ENCODE results near the gene USP9X.
"Not testable (repeated sequence)": the region's sequence is repeated elsewhere in the genome, so short reads cannot be mapped to it uniquely, and the experiment has no call there.

Gene USP9X

GRCh38 chrX:41047878-41048534 is 37.2 kb upstream of the USP9X start:
- H3K36me3 ChIP-seq (ENCODE audit: insufficient read depth, insufficient read length, low read length): no peaks in the 10 kb centered on the region
- no peak overlapping the region for H3K4me3 ChIP-seq (ENCODE audit: insufficient read length, low read depth)
- H3K9me3 ChIP-seq (ENCODE audit: insufficient read depth, low read length): no peaks in the 10 kb centered on the region
- peaks cover 2% of the 10 kb centered on the region for H3K4me1 ChIP-seq (ENCODE audit: insufficient read depth, insufficient read length)
- H3K9ac ChIP-seq (ENCODE audit: insufficient read length, low read depth): no peak overlapping the region
- TF ChIP-seq SUZ12 (IDR thresholded peaks at IDR 0.05; ENCODE audit: extremely low read depth, insufficient read depth, insufficient read length) (no peak), ZNF274 (IDR thresholded peaks at IDR 0.05; ENCODE audit: low read depth, low read length) (no peak), YY1 (IDR thresholded peaks at IDR 0.05; ENCODE audit: insufficient read depth, insufficient read length) (no peak)
- no peak for DNase-seq (ENCODE audit: low read depth, low spot score)
- no peaks in the 10 kb centered on the region for H3K27me3 ChIP-seq (ENCODE audit: insufficient read depth, insufficient read length)

DNA sequence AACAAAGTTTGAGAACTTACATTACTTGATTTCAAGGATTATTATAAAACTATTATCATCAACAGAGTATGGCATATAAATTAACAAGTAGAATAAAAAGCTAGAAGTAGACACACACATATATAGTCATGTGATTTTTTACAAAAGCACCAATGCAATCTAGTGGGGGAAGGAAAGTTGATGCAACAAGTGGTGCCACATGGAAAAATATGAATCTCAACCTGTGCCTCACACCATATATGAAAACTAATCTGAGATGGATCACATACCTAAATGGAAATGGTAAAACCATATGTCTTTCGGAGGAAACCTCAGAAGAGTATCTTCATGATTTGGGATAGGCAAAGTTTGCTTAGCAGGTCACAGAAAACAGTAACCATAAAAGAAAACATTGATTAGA is 34.9 kb upstream of the USP9X start:
- H3K4me3 ChIP-seq (ENCODE audit: insufficient read length, low read depth): no peak overlapping the region
- H3K4me1 ChIP-seq (ENCODE audit: insufficient read depth, insufficient read length): peaks cover 2% of the 10 kb centered on the region
- no peaks in the 10 kb centered on the region for H3K36me3 ChIP-seq (ENCODE audit: insufficient read depth, insufficient read length, low read length)
- H3K27me3 ChIP-seq (ENCODE audit: insufficient read depth, insufficient read length): no peaks in the 10 kb centered on the region
- no peak overlapping the region for H3K9ac ChIP-seq (ENCODE audit: insufficient read length, low read depth)
- no peak for TF ChIP-seq ZNF274 (IDR thresholded peaks at IDR 0.05; ENCODE audit: low read depth, low read length)
- no peak for TF ChIP-seq SUZ12 (IDR thresholded peaks at IDR 0.05; ENCODE audit: extremely low read depth, insufficient read depth, insufficient read length)
- TF ChIP-seq YY1 (IDR thresholded peaks at IDR 0.05; ENCODE audit: insufficient read depth, insufficient read length): no peak
- H3K9me3 ChIP-seq (ENCODE audit: insufficient read depth, low read length): no peaks in the 10 kb centered on the region
- DNase-seq (ENCODE audit: low read depth, low spot score): no peak

DNA sequence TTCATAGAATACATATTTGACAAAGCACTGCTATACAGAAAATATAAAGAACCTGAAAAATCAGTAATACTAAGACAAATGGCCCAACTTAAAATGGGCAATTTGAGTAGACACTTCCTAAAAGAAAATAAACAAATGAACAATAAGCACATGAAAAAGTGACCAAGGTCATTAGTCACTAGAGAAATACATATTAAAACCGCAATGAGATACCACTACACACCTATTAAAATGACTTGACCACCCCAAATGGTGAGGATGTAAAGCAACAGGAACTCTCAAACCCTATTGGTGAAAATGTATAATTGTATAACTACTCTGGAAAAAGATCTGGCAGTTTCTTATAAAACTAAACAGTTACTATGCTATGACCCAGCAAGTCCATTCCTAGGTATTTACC is 34.0 kb upstream of the USP9X start:
- Histone ChIP-seq H3K4me1 (ENCODE audit: insufficient read depth, insufficient read length) (peaks cover 2% of the 10 kb centered on the region), H3K9ac (ENCODE audit: insufficient read length, low read depth) (no peak overlapping the region), H3K9me3 (ENCODE audit: insufficient read depth, low read length) (no peaks in the 10 kb centered on the region), H3K27me3 (ENCODE audit: insufficient read depth, insufficient read length) (no peaks in the 10 kb centered on the region), H3K4me3 (ENCODE audit: insufficient read length, low read depth) (no peak overlapping the region), H3K36me3 (ENCODE audit: insufficient read depth, insufficient read length, low read length) (no peaks in the 10 kb centered on the region)
- no peak for TF ChIP-seq ZNF274 (IDR thresholded peaks at IDR 0.05; ENCODE audit: low read depth, low read length)
- no peak for TF ChIP-seq YY1 (IDR thresholded peaks at IDR 0.05; ENCODE audit: insufficient read depth, insufficient read length)
- no peak for TF ChIP-seq SUZ12 (IDR thresholded peaks at IDR 0.05; ENCODE audit: extremely low read depth, insufficient read depth, insufficient read length)
- no peak for DNase-seq (ENCODE audit: low read depth, low spot score)

DNA sequence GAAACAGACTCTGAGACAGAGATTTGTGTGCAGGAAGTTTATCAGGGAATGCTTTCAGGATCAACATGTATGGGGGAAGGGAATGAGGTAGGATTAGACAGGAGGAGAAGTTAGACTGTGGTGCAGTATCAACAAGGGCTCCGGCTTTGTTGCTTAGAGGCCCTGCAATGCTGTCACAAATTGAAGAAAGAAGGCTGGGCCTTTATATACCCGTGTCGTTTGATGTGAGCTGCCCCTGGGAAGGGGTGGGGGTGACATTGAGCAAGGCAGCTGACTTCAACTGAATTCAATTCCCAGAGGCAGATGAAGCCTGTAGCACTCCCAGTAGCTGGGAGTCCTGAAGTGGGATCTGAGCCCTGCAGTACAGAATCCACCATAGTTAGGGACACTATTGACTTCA is 29.5 kb upstream of the USP9X start:
- no peaks in the 10 kb centered on the region for H3K36me3 ChIP-seq (ENCODE audit: insufficient read depth, insufficient read length, low read length)
- DNase-seq (ENCODE audit: low read depth, low spot score): no peak
- no peaks in the 10 kb centered on the region for H3K4me1 ChIP-seq (ENCODE audit: insufficient read depth, insufficient read length)
- H3K9ac ChIP-seq (ENCODE audit: insufficient read length, low read depth): no peak overlapping the region
- TF ChIP-seq ZNF274 (IDR thresholded peaks at IDR 0.05; ENCODE audit: low read depth, low read length): no peak
- no peak for TF ChIP-seq YY1 (IDR thresholded peaks at IDR 0.05; ENCODE audit: insufficient read depth, insufficient read length)
- no peak for TF ChIP-seq SUZ12 (IDR thresholded peaks at IDR 0.05; ENCODE audit: extremely low read depth, insufficient read depth, insufficient read length)
- H3K9me3 ChIP-seq (ENCODE audit: insufficient read depth, low read length): no peaks in the 10 kb centered on the region
- H3K4me3 ChIP-seq (ENCODE audit: insufficient read length, low read depth): no peak overlapping the region
- H3K27me3 ChIP-seq (ENCODE audit: insufficient read depth, insufficient read length): no peaks in the 10 kb centered on the region

DNA sequence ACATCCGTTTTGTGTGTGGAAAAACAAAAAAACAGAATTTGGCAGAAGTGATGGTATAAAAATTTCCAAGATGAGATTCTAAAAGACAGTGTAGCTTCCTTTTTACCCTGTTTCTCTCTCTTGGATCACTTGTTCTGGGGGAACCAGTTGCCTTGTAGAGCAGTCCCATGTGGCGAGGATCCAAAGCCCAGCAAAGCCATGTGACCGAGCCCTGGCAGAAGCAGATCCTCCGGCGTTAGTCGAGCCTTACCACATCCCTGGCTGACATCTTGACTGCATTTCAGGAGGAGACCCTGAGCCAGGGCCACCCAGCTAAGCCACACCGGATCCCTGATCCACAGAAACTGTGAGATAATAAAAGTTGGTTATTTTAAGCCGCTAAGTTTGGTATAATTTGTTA is 22.0 kb upstream of the USP9X start:
- H3K9me3 ChIP-seq (ENCODE audit: insufficient read depth, low read length); DNase-seq (ENCODE audit: low read depth, low spot score); H3K36me3 ChIP-seq (ENCODE audit: insufficient read depth, insufficient read length, low read length); H3K4me1 ChIP-seq (ENCODE audit: insufficient read depth, insufficient read length); H3K9ac ChIP-seq (ENCODE audit: insufficient read length, low read depth); H3K27me3 ChIP-seq (ENCODE audit: insufficient read depth, insufficient read length); H3K4me3 ChIP-seq (ENCODE audit: insufficient read length, low read depth): not testable (repeated sequence)

DNA sequence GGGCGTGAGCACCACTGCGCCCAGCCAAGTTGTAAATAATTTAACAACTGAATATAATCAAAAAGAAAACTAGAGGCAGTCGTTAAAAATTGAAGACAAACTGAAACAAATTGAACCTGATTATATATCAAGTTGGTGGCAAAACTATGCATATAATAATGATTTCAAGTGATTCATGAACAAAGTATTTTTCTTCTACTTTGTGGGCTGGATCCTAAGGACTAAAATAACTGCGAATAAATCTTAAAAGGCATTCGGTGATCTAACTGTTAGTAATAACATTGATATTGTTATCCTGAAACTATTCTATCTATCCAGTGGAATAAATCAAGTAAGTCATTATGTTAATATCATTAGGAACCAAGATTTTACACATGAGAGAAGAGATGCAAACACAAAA is 21.2 kb upstream of the USP9X start:
- H3K27me3 ChIP-seq (ENCODE audit: insufficient read depth, insufficient read length): no peaks in the 10 kb centered on the region
- H3K4me3 ChIP-seq (ENCODE audit: insufficient read length, low read depth): no peak overlapping the region

DNA sequence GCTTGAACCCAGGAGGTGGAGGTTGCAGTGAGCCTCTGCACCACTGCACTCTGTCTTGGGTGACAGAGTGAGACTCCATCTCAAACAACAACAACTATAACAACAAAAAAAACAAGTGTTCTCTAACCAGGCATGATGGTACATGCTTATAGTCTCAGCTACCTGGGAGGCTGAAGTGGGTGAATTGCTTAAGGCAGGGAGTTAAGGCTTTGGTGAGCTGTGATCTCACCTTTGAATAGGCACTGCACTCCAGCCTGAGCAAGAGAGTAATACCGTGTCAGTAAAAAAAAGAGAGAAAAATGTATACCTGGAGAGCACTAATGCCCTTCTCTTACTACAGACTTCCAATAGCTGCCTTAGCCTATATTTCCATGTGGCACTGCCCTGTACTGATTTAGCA is 18.9 kb upstream of the USP9X start:
- TF ChIP-seq YY1 (IDR thresholded peaks at IDR 0.05; ENCODE audit: insufficient read depth, insufficient read length) (no peak), ZNF274 (IDR thresholded peaks at IDR 0.05; ENCODE audit: low read depth, low read length) (no peak), SUZ12 (IDR thresholded peaks at IDR 0.05; ENCODE audit: extremely low read depth, insufficient read depth, insufficient read length) (no peak)
- Histone ChIP-seq H3K27me3 (ENCODE audit: insufficient read depth, insufficient read length) (no peaks in the 10 kb centered on the region), H3K9me3 (ENCODE audit: insufficient read depth, low read length) (no peaks in the 10 kb centered on the region), H3K9ac (ENCODE audit: insufficient read length, low read depth) (no peak overlapping the region), H3K4me1 (ENCODE audit: insufficient read depth, insufficient read length) (no peaks in the 10 kb centered on the region), H3K4me3 (ENCODE audit: insufficient read length, low read depth) (no peak overlapping the region), H3K36me3 (ENCODE audit: insufficient read depth, insufficient read length, low read length) (no peaks in the 10 kb centered on the region)
- DNase-seq (ENCODE audit: low read depth, low spot score): no peak

More for the DNA sequence above, 21.2 kb upstream of the USP9X start:
- DNase-seq (ENCODE audit: low read depth, low spot score): no peak
- no peaks in the 10 kb centered on the region for H3K36me3 ChIP-seq (ENCODE audit: insufficient read depth, insufficient read length, low read length)
- no peak overlapping the region for H3K9ac ChIP-seq (ENCODE audit: insufficient read length, low read depth)
- no peaks in the 10 kb centered on the region for H3K4me1 ChIP-seq (ENCODE audit: insufficient read depth, insufficient read length)
- TF ChIP-seq YY1 (IDR thresholded peaks at IDR 0.05; ENCODE audit: insufficient read depth, insufficient read length) (no peak), ZNF274 (IDR thresholded peaks at IDR 0.05; ENCODE audit: low read depth, low read length) (no peak), SUZ12 (IDR thresholded peaks at IDR 0.05; ENCODE audit: extremely low read depth, insufficient read depth, insufficient read length) (no peak)
- H3K9me3 ChIP-seq (ENCODE audit: insufficient read depth, low read length): no peaks in the 10 kb centered on the region
